GM23338 (cell line): ENCODE data around the gene SEMA4A. TPM values are rescaled to one million over a fixed set of nuclear protein-coding genes. Genes with fewer than 3 reads are reported as not detected.

Experiments
- ATAC-seq: fragments of 200-7000 bp; cut with Tn5 transposase; 3 replicates; pipeline ENCODE4 v1.9.1; 2020
- DNase-seq: peaks from one replicate; pipeline ENCODE4 v3.0.0-alpha.2; 2015; ENCODE audit warnings: low spot score
- H2AFZ ChIP-seq: fragments of 200-600 bp; sonication (generic); 2 replicates; pipeline ENCODE4 v1.8.0; 2016; ENCODE audit warnings: antibody characterized with exemption, mild to moderate bottlenecking, moderate library complexity
- H3F3A ChIP-seq: fragments of 200-600 bp; sonication (generic); replicated peaks from 2 replicates; pipeline ENCODE4 v1.8.0; 2017; ENCODE audit warnings: antibody characterized with exemption, mixed run types, low read depth
- H3K27ac ChIP-seq: fragments of 200-600 bp; sonication (generic); 2 replicates; pipeline ENCODE4 v1.6.1; 2016; ENCODE audit warnings: low read depth
- H3K27me3 ChIP-seq: fragments of 200-600 bp; sonication (generic); 2 replicates; pipeline ENCODE4 v1.8.0; 2016; ENCODE audit warnings: mild to moderate bottlenecking, mixed run types, moderate library complexity; ENCODE audit not compliant: insufficient read depth
- H3K36me3 ChIP-seq: fragments of 200-600 bp; sonication (generic); 2 replicates; pipeline ENCODE4 v1.8.0; 2016; ENCODE audit warnings: mild to moderate bottlenecking; ENCODE audit not compliant: insufficient read depth
- H3K4me1 ChIP-seq: fragments of 200-600 bp; sonication (generic); 2 replicates; pipeline ENCODE4 v1.8.0; 2016; ENCODE audit warnings: mild to moderate bottlenecking, moderate library complexity; ENCODE audit not compliant: insufficient read depth
- H3K4me2 ChIP-seq: fragments of 200-600 bp; sonication (generic); 2 replicates; pipeline ENCODE4 v1.7.1; 2017; ENCODE audit warnings: mixed run types
- H3K4me3 ChIP-seq: fragments of 200-600 bp; sonication (generic); 2 replicates; pipeline ENCODE4 v1.6.1; 2016; ENCODE audit warnings: mixed run types
- H3K79me2 ChIP-seq: fragments of 200-600 bp; sonication (generic); replicated peaks from 2 replicates; pipeline ENCODE4 v1.8.0; 2017; ENCODE audit warnings: mild to moderate bottlenecking; ENCODE audit not compliant: insufficient read depth
- H3K9me2 ChIP-seq: fragments of 200-600 bp; sonication (generic); 2 replicates; pipeline ENCODE4 v1.8.0; 2017; ENCODE audit not compliant: insufficient read depth
- H4K20me1 ChIP-seq: fragments of 200-600 bp; sonication (generic); replicated peaks from 2 replicates; pipeline ENCODE4 v1.8.0; 2017; ENCODE audit warnings: mild to moderate bottlenecking; ENCODE audit not compliant: insufficient read depth
- H3K27ac Mint-ChIP-seq: 2 replicates; pipeline ENCODE4 v1.8.0; 2020; ENCODE audit warnings: inconsistent platforms, mild to moderate bottlenecking, moderate library complexity, mixed read lengths
- H3K27me3 Mint-ChIP-seq: 3 replicates; pipeline ENCODE4 v1.8.0; 2022; ENCODE audit warnings: low read depth, mild to moderate bottlenecking, moderate library complexity, mixed read lengths, inconsistent platforms; ENCODE audit not compliant: insufficient read depth, poor library complexity
- H3K36me3 Mint-ChIP-seq: 3 replicates; pipeline ENCODE4 v1.8.0; 2021; ENCODE audit warnings: low read depth, mild to moderate bottlenecking, inconsistent platforms, moderate library complexity, mixed read lengths
- H3K4me1 Mint-ChIP-seq: 3 replicates; pipeline ENCODE4 v1.8.0; 2020; ENCODE audit warnings: mild to moderate bottlenecking, inconsistent platforms, mixed read lengths
- H3K4me3 Mint-ChIP-seq: 3 replicates; pipeline ENCODE4 v1.8.0; 2021; ENCODE audit warnings: moderate library complexity, mild to moderate bottlenecking, inconsistent platforms, mixed read lengths
- H3K9me3 Mint-ChIP-seq: 3 replicates; pipeline ENCODE4 v1.8.0; 2020; ENCODE audit warnings: moderate library complexity, mild to moderate bottlenecking, inconsistent platforms, mixed read lengths
- CREB1 ChIP-seq: fragments of 250-450 bp; sonication (Bioruptor Pico); IDR thresholded peaks from 2 replicates; pipeline ENCODE4 v1.5.0; 2020; ENCODE audit warnings: low read depth, mild to moderate bottlenecking, moderate library complexity
- EZH2 ChIP-seq: fragments of 200-600 bp; sonication (generic); IDR thresholded peaks from one replicate; pipeline ENCODE4 v1.8.0; 2017; ENCODE audit warnings: antibody characterized with exemption, mild to moderate bottlenecking, low read depth; ENCODE audit not compliant: unreplicated experiment
- EZH2phosphoT487 ChIP-seq: fragments of 200-600 bp; sonication (generic); IDR thresholded peaks from one replicate; pipeline ENCODE4 v1.8.1; 2018; ENCODE audit warnings: antibody characterized with exemption; ENCODE audit not compliant: unreplicated experiment
- JUNB ChIP-seq: IDR thresholded peaks from one replicate; pipeline ENCODE4 v1.6.1; 2016; ENCODE audit warnings: antibody characterized with exemption; ENCODE audit not compliant: unreplicated experiment
- NANOG ChIP-seq: IDR thresholded peaks from 2 replicates; pipeline ENCODE4 v1.6.1; 2016; ENCODE audit warnings: antibody characterized with exemption, borderline replicate concordance
- POLR2AphosphoS5 ChIP-seq: IDR thresholded peaks from 2 replicates; pipeline ENCODE4 v1.6.1; 2016; ENCODE audit warnings: antibody characterized with exemption, low read depth
- STAT1 ChIP-seq: IDR thresholded peaks from one replicate; pipeline ENCODE4 v1.6.1; 2016; ENCODE audit warnings: antibody characterized with exemption; ENCODE audit not compliant: unreplicated experiment
- ZNF114 ChIP-seq: fragments of 250-450 bp; sonication (Bioruptor Pico); IDR thresholded peaks from 2 replicates; pipeline ENCODE4 v1.5.0; 2020; ENCODE audit warnings: mild to moderate bottlenecking, moderate library complexity
- ZNF331 ChIP-seq: fragments of 250-450 bp; sonication (Bioruptor Pico); IDR thresholded peaks from 2 replicates; pipeline ENCODE4 v1.5.0; 2020; ENCODE audit warnings: low read depth, mild to moderate bottlenecking, moderate library complexity
- polyA plus RNA-seq: library from polyadenylated mRNA; unstranded; fragments of >200 nt; fragmentation: Nextera tagmentation; extraction: Ambion mirVana; gene quantifications from 2 replicates; pipeline ENCODE4 v1.2.1, GENCODE V29; 2016
- total RNA-seq: library from RNA; depleted of rRNA; stranded (reverse); fragments of >200 nt; shearing (Covaris generic); gene quantifications from 2 replicates; pipeline ENCODE4 v1.2.3, GENCODE V29; 2014
- TF ChIP-seq, protein P1 (sequence below): IDR thresholded peaks from 2 replicates; pipeline ENCODE4 v1.6.1; 2016; ENCODE audit warnings: antibody characterized with exemption
- TF ChIP-seq, protein P2 (sequence below): IDR thresholded peaks from one replicate; pipeline ENCODE4 v1.6.1; 2018; ENCODE audit warnings: antibody characterized with exemption; ENCODE audit not compliant: unreplicated experiment
- TF ChIP-seq, protein P3 (sequence below): fragments of 250-450 bp; sonication (Bioruptor Pico); IDR thresholded peaks from 2 replicates; pipeline ENCODE4 v1.5.0; 2020; ENCODE audit warnings: mild to moderate bottlenecking, moderate library complexity
- TF ChIP-seq, protein P4 (sequence below), 2 experiments: fragments of 200-600 bp in 1 of 2; sonication (generic) in 1 of 2; conservative IDR thresholded peaks; 2 replicates each; pipeline versions ENCODE4 v1.5.1 to v1.6.1; 2016 to 2017; ENCODE audit warnings: antibody characterized with exemption in 2 of 2, low read depth in 2 of 2, mild to moderate bottlenecking in 2 of 2, moderate library complexity in 1 of 2

SEMA4A gene
- total and polyA plus RNA-seq, 2 experiments from 2014 or later: 5.5 to 20.2 TPM

DNA sequence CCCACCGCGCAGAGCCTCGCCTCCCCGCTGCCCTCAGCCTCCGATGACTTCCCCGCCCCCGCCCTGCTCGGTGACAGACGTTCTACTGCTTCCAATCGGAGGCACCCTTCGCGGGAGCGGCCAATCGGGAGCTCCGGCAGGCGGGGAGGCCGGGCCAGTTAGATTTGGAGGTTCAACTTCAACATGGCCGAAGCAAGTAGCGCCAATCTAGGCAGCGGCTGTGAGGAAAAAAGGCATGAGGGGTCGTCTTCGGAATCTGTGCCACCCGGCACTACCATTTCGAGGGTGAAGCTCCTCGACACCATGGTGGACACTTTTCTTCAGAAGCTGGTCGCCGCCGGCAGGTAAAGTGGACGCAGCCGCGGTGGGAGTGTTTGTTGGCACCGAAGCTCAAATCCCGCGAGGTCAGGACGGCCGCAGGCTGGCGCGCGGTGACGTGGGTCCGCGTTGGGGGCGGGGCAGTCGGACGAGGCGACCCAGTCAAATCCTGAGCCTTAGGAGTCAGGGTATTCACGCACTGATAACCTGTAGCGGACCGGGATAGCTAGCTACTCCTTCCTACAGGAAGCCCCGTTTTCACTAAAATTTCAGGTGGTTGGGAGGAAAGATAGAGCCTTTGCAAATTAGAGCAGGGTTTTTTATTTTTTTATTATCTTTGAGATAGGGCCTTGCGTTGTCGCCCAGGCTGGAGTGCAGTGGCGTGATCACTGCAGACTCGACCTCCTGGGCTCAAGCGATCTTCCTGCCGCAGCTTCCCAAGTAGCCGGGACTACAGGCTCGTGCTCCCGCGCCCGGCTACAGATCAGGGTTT lies 59.7 kb downstream of the SEMA4A start, which contains the start of gene PMF1:
Gene PMF1, plus strand, starts transcription at position 175 of the 811 bp plus-strand sequence. Its CDS starts 9 bp downstream, at position 184.
- DNase-seq: peak; percentile 99
- Histone ChIP-seq H3K4me3 (peak within 1 kb of the TSS; percentile 64), H3K27me3 (no peaks in the 10 kb centered on the region), H3K36me3 (0 out of 2 replicates have a peak, but pooled peaks cover 5% of the 10 kb centered on the region), H2AFZ (no peak within 1 kb of the TSS), H4K20me1 (peaks cover 8% of the 10 kb centered on the region; the same call in 1 of the 2 replicates), H3K9me2 (no peaks in the 10 kb centered on the region), H3K27ac (peak within 1 kb of the TSS; percentile 96), H3K79me2 (peaks cover 44% of the 10 kb centered on the region), H3K4me1 (peaks cover 33% of the 10 kb centered on the region), H3K4me2 (peak within 1 kb of the TSS; percentile 98), H3F3A (peaks cover 11% of the 10 kb centered on the region; the same call in 1 of the 2 replicates)
- no peaks in the 10 kb centered on the region for H3K9me3 Mint-ChIP-seq
- TF ChIP-seq CREB1 (CRISPR knock-in tag) (peak; percentile 93), ZNF114 (no peak), ZNF331 (CRISPR knock-in tag) (no peak), EZH2 (no peak), EZH2phosphoT487 (no peak), POLR2AphosphoS5 (peak; percentile 73), JUNB (no peak), STAT1 (no peak), NANOG (no peak)
- TF ChIP-seq, protein P1, sequence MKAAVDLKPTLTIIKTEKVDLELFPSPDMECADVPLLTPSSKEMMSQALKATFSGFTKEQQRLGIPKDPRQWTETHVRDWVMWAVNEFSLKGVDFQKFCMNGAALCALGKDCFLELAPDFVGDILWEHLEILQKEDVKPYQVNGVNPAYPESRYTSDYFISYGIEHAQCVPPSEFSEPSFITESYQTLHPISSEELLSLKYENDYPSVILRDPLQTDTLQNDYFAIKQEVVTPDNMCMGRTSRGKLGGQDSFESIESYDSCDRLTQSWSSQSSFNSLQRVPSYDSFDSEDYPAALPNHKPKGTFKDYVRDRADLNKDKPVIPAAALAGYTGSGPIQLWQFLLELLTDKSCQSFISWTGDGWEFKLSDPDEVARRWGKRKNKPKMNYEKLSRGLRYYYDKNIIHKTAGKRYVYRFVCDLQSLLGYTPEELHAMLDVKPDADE: no peak
- TF ChIP-seq, protein P2, sequence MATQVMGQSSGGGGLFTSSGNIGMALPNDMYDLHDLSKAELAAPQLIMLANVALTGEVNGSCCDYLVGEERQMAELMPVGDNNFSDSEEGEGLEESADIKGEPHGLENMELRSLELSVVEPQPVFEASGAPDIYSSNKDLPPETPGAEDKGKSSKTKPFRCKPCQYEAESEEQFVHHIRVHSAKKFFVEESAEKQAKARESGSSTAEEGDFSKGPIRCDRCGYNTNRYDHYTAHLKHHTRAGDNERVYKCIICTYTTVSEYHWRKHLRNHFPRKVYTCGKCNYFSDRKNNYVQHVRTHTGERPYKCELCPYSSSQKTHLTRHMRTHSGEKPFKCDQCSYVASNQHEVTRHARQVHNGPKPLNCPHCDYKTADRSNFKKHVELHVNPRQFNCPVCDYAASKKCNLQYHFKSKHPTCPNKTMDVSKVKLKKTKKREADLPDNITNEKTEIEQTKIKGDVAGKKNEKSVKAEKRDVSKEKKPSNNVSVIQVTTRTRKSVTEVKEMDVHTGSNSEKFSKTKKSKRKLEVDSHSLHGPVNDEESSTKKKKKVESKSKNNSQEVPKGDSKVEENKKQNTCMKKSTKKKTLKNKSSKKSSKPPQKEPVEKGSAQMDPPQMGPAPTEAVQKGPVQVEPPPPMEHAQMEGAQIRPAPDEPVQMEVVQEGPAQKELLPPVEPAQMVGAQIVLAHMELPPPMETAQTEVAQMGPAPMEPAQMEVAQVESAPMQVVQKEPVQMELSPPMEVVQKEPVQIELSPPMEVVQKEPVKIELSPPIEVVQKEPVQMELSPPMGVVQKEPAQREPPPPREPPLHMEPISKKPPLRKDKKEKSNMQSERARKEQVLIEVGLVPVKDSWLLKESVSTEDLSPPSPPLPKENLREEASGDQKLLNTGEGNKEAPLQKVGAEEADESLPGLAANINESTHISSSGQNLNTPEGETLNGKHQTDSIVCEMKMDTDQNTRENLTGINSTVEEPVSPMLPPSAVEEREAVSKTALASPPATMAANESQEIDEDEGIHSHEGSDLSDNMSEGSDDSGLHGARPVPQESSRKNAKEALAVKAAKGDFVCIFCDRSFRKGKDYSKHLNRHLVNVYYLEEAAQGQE: no peak
- TF ChIP-seq, protein P3, sequence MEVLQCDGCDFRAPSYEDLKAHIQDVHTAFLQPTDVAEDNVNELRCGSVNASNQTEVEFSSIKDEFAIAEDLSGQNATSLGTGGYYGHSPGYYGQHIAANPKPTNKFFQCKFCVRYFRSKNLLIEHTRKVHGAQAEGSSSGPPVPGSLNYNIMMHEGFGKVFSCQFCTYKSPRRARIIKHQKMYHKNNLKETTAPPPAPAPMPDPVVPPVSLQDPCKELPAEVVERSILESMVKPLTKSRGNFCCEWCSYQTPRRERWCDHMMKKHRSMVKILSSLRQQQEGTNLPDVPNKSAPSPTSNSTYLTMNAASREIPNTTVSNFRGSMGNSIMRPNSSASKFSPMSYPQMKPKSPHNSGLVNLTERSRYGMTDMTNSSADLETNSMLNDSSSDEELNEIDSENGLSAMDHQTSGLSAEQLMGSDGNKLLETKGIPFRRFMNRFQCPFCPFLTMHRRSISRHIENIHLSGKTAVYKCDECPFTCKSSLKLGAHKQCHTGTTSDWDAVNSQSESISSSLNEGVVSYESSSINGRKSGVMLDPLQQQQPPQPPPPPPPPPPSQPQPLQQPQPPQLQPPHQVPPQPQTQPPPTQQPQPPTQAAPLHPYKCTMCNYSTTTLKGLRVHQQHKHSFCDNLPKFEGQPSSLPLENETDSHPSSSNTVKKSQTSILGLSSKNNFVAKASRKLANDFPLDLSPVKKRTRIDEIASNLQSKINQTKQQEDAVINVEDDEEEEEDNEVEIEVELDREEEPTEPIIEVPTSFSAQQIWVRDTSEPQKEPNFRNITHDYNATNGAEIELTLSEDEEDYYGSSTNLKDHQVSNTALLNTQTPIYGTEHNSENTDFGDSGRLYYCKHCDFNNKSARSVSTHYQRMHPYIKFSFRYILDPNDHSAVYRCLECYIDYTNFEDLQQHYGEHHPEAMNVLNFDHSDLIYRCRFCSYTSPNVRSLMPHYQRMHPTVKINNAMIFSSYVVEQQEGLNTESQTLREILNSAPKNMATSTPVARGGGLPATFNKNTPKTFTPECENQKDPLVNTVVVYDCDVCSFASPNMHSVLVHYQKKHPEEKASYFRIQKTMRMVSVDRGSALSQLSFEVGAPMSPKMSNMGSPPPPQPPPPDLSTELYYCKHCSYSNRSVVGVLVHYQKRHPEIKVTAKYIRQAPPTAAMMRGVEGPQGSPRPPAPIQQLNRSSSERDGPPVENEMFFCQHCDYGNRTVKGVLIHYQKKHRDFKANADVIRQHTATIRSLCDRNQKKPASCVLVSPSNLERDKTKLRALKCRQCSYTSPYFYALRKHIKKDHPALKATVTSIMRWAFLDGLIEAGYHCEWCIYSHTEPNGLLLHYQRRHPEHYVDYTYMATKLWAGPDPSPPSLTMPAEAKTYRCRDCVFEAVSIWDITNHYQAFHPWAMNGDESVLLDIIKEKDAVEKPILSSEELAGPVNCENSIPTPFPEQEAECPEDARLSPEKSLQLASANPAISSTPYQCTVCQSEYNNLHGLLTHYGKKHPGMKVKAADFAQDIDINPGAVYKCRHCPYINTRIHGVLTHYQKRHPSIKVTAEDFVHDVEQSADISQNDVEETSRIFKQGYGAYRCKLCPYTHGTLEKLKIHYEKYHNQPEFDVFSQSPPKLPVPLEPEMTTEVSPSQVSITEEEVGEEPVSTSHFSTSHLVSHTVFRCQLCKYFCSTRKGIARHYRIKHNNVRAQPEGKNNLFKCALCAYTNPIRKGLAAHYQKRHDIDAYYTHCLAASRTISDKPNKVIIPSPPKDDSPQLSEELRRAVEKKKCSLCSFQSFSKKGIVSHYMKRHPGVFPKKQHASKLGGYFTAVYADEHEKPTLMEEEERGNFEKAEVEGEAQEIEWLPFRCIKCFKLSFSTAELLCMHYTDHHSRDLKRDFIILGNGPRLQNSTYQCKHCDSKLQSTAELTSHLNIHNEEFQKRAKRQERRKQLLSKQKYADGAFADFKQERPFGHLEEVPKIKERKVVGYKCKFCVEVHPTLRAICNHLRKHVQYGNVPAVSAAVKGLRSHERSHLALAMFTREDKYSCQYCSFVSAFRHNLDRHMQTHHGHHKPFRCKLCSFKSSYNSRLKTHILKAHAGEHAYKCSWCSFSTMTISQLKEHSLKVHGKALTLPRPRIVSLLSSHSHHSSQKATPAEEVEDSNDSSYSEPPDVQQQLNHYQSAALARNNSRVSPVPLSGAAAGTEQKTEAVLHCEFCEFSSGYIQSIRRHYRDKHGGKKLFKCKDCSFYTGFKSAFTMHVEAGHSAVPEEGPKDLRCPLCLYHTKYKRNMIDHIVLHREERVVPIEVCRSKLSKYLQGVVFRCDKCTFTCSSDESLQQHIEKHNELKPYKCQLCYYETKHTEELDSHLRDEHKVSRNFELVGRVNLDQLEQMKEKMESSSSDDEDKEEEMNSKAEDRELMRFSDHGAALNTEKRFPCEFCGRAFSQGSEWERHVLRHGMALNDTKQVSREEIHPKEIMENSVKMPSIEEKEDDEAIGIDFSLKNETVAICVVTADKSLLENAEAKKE (CRISPR knock-in tag): no peak
- TF ChIP-seq, protein P4, sequence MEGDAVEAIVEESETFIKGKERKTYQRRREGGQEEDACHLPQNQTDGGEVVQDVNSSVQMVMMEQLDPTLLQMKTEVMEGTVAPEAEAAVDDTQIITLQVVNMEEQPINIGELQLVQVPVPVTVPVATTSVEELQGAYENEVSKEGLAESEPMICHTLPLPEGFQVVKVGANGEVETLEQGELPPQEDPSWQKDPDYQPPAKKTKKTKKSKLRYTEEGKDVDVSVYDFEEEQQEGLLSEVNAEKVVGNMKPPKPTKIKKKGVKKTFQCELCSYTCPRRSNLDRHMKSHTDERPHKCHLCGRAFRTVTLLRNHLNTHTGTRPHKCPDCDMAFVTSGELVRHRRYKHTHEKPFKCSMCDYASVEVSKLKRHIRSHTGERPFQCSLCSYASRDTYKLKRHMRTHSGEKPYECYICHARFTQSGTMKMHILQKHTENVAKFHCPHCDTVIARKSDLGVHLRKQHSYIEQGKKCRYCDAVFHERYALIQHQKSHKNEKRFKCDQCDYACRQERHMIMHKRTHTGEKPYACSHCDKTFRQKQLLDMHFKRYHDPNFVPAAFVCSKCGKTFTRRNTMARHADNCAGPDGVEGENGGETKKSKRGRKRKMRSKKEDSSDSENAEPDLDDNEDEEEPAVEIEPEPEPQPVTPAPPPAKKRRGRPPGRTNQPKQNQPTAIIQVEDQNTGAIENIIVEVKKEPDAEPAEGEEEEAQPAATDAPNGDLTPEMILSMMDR (conservative IDR thresholded peaks at IDR 0.05; ENCODE audit: low read depth in 2 of 2): no peak
- peaks cover 28% of the 10 kb centered on the region for H3K4me1 Mint-ChIP-seq
- peaks cover 21% of the 10 kb centered on the region for H3K36me3 Mint-ChIP-seq
- peak within 1 kb of the TSS; percentile 100 for H3K27ac Mint-ChIP-seq
- peak; percentile 95 for ATAC-seq
- H3K27me3 Mint-ChIP-seq: peaks cover 11% of the 10 kb centered on the region
- H3K4me3 Mint-ChIP-seq: peak within 1 kb of the TSS; percentile 96
